DOHH2 (cell line): ENCODE results near the gene COL4A1.

Experiments
- H3F3A ChIP-seq: fragments of 200-600 bp; sonication (generic), shearing (Covaris generic); 2 replicates; pipeline ENCODE4 v1.6.0; 2016; ENCODE audit warnings: antibody characterized with exemption, mild to moderate bottlenecking; ENCODE audit not compliant: control insufficient read depth, insufficient read depth
- H3K27ac ChIP-seq: fragments of 200-600 bp; sonication (generic); 2 replicates; pipeline ENCODE4 v1.5.1; 2014; ENCODE audit warnings: low read depth, mild to moderate bottlenecking, low read length, moderate library complexity
- H3K27me3 ChIP-seq: fragments of 200-600 bp; sonication (generic); 2 replicates; pipeline ENCODE4 v1.6.1; 2014; ENCODE audit warnings: mild to moderate bottlenecking, low read length, mixed read lengths; ENCODE audit not compliant: control insufficient read depth
- H3K36me3 ChIP-seq: fragments of 200-600 bp; sonication (generic); 2 replicates; pipeline ENCODE4 v1.6.1; 2014; ENCODE audit warnings: mild to moderate bottlenecking, low read length, moderate library complexity, mixed read lengths; ENCODE audit not compliant: control insufficient read depth
- H3K4me1 ChIP-seq: fragments of 200-600 bp; sonication (generic); 2 replicates; pipeline ENCODE4 v1.6.1; 2014; ENCODE audit warnings: mild to moderate bottlenecking, low read length, mixed read lengths; ENCODE audit not compliant: control insufficient read depth
- H3K4me2 ChIP-seq: fragments of 200-600 bp; sonication (generic); 2 replicates; pipeline ENCODE4 v1.6.0; 2014; ENCODE audit warnings: mild to moderate bottlenecking, low read length, moderate library complexity
- H3K4me3 ChIP-seq: fragments of 200-600 bp; sonication (generic); 2 replicates; pipeline ENCODE4 v1.5.1; 2014; ENCODE audit warnings: mild to moderate bottlenecking, low read length, mixed read lengths
- H3K79me2 ChIP-seq: fragments of 200-600 bp; sonication (generic); 2 replicates; pipeline ENCODE4 v1.6.1; 2014; ENCODE audit warnings: mild to moderate bottlenecking, low read length, mixed read lengths; ENCODE audit not compliant: control insufficient read depth
- H3K9me2 ChIP-seq: fragments of 200-600 bp; sonication (generic); replicated peaks from 2 replicates; pipeline ENCODE4 v1.6.1; 2014; ENCODE audit warnings: mild to moderate bottlenecking, low read length, mixed read lengths; ENCODE audit not compliant: control insufficient read depth
- H3K9me3 ChIP-seq: fragments of 200-600 bp; sonication (generic); 2 replicates; pipeline ENCODE4 v1.6.1; 2014; ENCODE audit warnings: antibody characterized with exemption, low read length, mixed read lengths; ENCODE audit not compliant: control insufficient read depth, insufficient read depth
- H4K20me1 ChIP-seq: fragments of 200-600 bp; sonication (generic); 2 replicates; pipeline ENCODE4 v1.6.0; 2014; ENCODE audit warnings: low read depth, mild to moderate bottlenecking, antibody characterized with exemption, low read length, moderate library complexity; ENCODE audit not compliant: control insufficient read depth, insufficient read depth
- CTCF ChIP-seq: fragments of 200-600 bp; sonication (generic); IDR thresholded peaks from one replicate; pipeline ENCODE4 v1.5.1; 2014; ENCODE audit warnings: antibody characterized with exemption, mild to moderate bottlenecking, low read depth, low read length; ENCODE audit not compliant: poor library complexity, severe bottlenecking
- EZH2phosphoT487 ChIP-seq: fragments of 200-600 bp; sonication (generic); IDR thresholded peaks from 2 replicates; pipeline ENCODE4 v1.6.1; 2017; ENCODE audit warnings: borderline replicate concordance, mild to moderate bottlenecking, antibody characterized with exemption, low read length, moderate library complexity, mixed read lengths

Gene COL4A1

GRCh38 chr13:110334256-110334655 is 27.3 kb upstream of the COL4A1 start:
- no peaks in the 10 kb centered on the region for H3K4me1 ChIP-seq
- H3K9me2 ChIP-seq = no peaks in the 10 kb centered on the region

GRCh38 chr13:110333837-110334236 is 26.9 kb upstream of the COL4A1 start:
- Histone ChIP-seq H3K4me1 (no peaks in the 10 kb centered on the region), H4K20me1 (no peaks in the 10 kb centered on the region), H3K4me3 (no peak overlapping the region), H3F3A (no peaks in the 10 kb centered on the region), H3K36me3 (no peaks in the 10 kb centered on the region), H3K9me3 (no peaks in the 10 kb centered on the region), H3K4me2 (no peak overlapping the region), H3K27ac (no peak overlapping the region), H3K9me2 (no peaks in the 10 kb centered on the region), H3K79me2 (no peaks in the 10 kb centered on the region), H3K27me3 (no peaks in the 10 kb centered on the region)
- TF ChIP-seq CTCF = no peak

More at GRCh38 chr13:110334256-110334655, 27.3 kb upstream of the COL4A1 start:
- no peaks in the 10 kb centered on the region for H4K20me1 ChIP-seq
- H3K27me3 ChIP-seq = no peaks in the 10 kb centered on the region
- H3K36me3 ChIP-seq = no peaks in the 10 kb centered on the region
- no peak overlapping the region for H3K4me3 ChIP-seq
- H3K27ac ChIP-seq = no peak overlapping the region
- no peak overlapping the region for H3K4me2 ChIP-seq
- H3F3A ChIP-seq = no peaks in the 10 kb centered on the region
- H3K9me3 ChIP-seq = no peaks in the 10 kb centered on the region
- no peaks in the 10 kb centered on the region for H3K79me2 ChIP-seq
- no peak for TF ChIP-seq EZH2phosphoT487
- no peak for TF ChIP-seq CTCF

GRCh38 chr13:110332750-110333149 is 25.8 kb upstream of the COL4A1 start:
- H3K27ac ChIP-seq = no peak overlapping the region
- no peaks in the 10 kb centered on the region for H3K36me3 ChIP-seq
- no peaks in the 10 kb centered on the region for H3K9me3 ChIP-seq
- no peak overlapping the region for H3K4me3 ChIP-seq
- no peaks in the 10 kb centered on the region for H4K20me1 ChIP-seq
- no peaks in the 10 kb centered on the region for H3K9me2 ChIP-seq
- TF ChIP-seq EZH2phosphoT487 (no peak), CTCF (no peak)
- H3K79me2 ChIP-seq = no peaks in the 10 kb centered on the region
- no peaks in the 10 kb centered on the region for H3K4me1 ChIP-seq
- H3F3A ChIP-seq = no peaks in the 10 kb centered on the region
- H3K4me2 ChIP-seq = no peak overlapping the region
- no peaks in the 10 kb centered on the region for H3K27me3 ChIP-seq

GRCh38 chr13:110331362-110331761 is 24.4 kb upstream of the COL4A1 start:
- no peak overlapping the region for H3K4me2 ChIP-seq
- no peak overlapping the region for H3K27ac ChIP-seq

More at GRCh38 chr13:110331362-110331761, 24.4 kb upstream of the COL4A1 start:
- no peak for TF ChIP-seq CTCF
- TF ChIP-seq EZH2phosphoT487 = no peak
- Histone ChIP-seq H4K20me1 (no peaks in the 10 kb centered on the region), H3K36me3 (no peaks in the 10 kb centered on the region), H3F3A (no peaks in the 10 kb centered on the region), H3K9me2 (no peaks in the 10 kb centered on the region), H3K79me2 (no peaks in the 10 kb centered on the region), H3K9me3 (no peaks in the 10 kb centered on the region), H3K4me3 (no peak overlapping the region), H3K4me1 (no peaks in the 10 kb centered on the region), H3K27me3 (no peaks in the 10 kb centered on the region)
